GM19455 (cell line): ENCODE measurements around the gene MATN1.

Experiments used
- ATAC-seq: cut with Tn5 transposase; IDR thresholded peaks from one replicate; pipeline ENCODE4 v1.9.1; 2021; ENCODE audit not compliant: unreplicated experiment

Gene MATN1

GRCh38 chr1:30684881-30685795, 38.2 kb downstream of the MATN1 start:
- no peak for ATAC-seq

GRCh38 chr1:30684259-30684658, 39.1 kb downstream of the MATN1 start:
- no peak for ATAC-seq

- no peak for ATAC-seq
Observed at GRCh38 chr1:30683699-30684098, 39.7 kb downstream of the MATN1 start.

GRCh38 chr1:30682396-30683275, 40.7 kb downstream of the MATN1 start:
- no peak for ATAC-seq

DNA sequence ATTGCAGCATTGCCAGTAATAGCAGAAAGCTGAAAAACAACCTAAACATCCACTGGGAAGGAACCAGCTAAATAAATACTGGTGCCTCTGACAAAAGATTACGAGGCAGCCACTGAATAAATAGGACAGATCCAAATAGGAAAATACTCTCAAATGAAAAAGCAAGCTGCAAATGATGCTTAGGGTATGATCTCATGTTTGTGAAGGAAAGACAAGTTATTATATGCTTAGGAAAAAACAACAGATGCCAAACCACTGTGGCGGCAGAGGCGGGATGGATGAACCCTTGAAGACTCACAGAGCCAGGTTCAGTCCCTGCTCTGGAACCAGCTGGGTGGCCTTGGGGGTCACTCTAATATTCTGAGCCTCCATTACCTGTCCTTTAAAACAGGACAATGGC, 41.6 kb downstream of the MATN1 start:
- ATAC-seq, result no peak

- no peak for ATAC-seq
Observed at GRCh38 chr1:30680879-30681278, 42.5 kb downstream of the MATN1 start.

DNA sequence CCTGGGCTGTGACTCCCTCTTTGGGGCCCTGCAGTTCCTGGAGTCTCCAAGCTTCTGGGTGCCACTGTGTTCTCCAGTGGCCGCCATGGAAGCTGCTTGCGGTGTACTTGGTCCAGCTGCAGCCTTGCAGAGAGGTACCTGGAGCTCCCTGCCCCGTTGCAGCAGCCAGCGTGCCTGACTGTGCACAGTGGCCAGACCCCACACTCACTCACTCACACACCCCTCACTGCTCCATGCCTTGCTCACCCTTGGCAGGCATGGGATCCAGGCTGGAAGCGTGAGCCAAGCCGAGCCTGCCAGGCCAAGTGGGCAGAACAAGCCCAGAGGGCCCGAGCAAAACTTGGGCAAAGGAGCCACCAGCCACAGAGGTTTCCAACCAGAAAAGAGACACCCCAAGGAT, 43.0 kb downstream of the MATN1 start:
- no peak for ATAC-seq

DNA sequence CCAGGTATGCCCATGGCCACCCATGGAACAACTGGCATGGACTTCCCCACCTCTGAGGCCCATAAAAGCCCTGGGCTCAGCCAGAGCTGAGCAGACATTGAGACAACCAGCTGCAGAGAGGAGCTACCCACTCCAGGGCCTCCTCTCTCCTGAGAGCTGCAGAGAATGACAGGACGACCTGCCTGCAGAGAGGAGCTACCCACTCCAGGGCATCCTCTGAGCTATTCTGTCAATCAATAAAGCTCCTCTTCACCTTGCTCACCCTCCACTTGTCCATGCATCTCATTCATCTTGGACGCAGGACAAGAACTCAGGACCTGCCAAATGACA, 43.4 kb downstream of the MATN1 start:
- no peak for ATAC-seq

DNA sequence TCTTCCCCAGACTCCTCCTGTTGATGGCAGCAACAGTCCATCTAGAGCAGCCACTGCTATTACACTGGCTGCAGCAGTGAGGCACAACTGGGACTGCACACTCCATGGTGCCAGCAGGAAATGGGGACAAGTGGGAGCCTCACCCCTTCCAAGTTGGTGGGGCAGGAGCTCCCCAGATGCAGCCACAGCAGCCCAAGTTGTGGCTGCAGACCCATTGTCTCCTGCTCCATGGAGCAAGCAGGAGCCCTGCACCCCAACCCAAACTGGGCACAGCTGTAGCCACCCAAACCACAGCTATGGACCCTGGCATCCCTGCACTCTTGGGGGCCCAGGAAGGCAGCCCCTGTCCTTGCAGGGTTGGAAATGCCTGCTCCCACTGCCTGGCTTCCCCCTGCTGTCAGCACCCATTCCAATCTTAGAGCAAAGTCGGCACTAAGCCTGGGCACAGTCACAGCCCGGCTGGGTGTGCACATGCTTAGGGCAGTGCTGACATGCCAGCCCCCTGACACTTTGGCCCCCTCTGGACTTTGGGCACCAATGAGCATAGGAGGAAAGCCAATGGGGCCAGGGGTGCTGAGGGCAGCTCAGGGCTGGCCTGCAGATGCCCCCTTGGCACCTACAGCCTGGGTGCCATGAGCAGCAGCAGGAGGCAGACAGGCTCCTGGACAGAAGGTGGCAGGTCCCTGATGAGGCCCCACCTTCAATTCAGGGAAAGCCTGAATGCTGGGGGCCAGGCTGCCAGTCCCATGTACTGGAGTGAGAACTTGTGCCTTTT, 44.0 kb downstream of the MATN1 start:
- ATAC-seq, result no peak

DNA sequence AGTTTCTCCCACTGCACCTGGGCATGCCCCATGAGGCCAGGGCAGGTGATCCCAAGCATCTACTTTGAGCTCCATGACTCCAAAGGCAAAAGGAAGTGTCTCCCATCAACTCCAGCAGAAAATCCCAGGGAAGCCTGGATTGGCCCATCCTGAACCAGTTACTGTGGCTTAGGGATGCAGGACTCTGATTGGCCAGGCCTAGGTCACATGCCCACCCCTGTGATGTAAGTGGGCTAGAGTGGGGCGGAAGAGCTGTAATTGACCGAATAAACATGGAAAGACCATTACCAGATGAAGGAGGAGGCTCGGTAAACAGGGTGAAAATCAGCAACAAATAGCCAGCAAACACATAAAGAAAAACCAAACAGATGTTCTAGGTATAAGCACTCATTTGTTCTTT, 45.2 kb downstream of the MATN1 start:
- no peak for ATAC-seq

DNA sequence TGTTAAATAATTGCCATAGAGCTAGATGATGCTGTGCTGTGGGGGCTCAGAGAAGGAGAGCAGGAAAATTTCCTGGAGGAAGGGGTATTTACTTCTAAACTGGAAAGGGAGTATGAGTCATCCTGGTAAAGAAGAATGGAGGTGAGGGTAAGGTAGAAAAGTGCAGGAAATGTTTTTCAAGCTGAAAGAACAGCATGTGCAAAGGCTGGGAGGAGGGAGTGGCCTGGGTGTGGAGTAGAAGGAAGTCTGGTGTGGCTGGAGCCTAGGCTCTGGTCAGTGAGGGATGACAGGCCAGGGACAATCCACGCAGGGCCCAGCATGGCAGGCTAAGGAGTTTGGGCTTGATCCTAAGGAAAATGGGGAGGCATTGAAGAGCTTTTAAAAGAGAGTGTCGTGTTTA, 45.9 kb downstream of the MATN1 start:
- ATAC-seq, result no peak

DNA sequence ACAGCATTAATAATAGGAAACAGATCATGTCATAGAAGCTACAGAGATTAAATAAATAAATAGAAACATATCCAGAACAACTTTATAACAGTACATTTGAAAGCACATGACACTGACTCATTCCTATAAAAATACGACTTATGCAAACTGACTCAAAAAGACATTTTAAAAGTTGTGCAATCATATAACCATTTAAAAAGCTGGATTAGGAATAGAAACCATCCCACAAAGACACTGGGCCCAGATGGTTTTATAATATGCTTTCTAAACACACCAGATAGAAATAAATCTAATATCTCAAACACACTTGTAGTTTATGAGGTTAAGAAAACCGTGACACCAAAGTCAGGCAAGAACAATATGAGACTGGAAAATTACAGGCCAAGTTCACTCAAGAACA, 47.6 kb downstream of the MATN1 start:
- ATAC-seq, result no peak

DNA sequence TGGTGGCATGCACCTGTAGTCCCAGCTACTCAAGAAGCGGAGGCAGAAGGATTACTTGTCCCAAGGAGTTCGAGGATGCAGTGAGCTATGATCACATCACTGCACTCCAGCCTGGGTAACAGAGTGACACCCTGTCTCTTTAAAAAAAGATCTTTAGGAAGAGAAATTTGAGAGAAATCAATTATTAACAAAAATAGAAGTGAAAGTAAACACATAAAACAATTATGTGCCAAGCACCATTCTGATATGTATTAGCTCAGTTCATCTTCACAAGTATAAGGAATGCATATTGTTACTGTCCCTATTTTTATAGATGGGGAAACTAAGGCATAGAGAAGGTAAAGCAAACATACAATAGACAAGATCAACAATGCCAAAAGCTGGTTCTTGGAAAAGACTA, 48.1 kb downstream of the MATN1 start:
- no peak for ATAC-seq

- ATAC-seq, result no peak
Observed at GRCh38 chr1:30673395-30673794, 50.0 kb downstream of the MATN1 start.

DNA sequence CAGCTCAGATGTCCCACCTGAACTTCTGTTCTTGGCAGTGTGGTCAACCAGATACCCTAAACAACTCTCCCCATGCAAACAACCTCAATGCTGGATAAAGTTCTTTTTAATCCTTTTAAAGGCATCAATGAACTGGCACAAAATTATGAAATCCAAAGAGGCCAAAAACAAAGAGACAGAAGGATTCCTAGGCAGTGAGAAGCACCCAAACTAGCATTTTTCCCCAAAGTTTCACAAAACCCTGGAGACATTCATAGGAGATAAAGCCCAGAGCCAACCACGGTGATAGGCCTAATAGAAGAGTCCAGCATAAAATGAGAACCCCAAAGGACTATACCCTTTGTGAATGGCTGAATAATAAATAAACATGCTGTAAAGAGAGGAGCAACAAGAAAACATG, 50.7 kb downstream of the MATN1 start:
- no peak for ATAC-seq

GRCh38 chr1:30670240-30671060, 52.9 kb downstream of the MATN1 start:
- no peak for ATAC-seq

GRCh38 chr1:30668546-30669327, 54.6 kb downstream of the MATN1 start:
- ATAC-seq, result no peak

- no peak for ATAC-seq
Observed at GRCh38 chr1:30668024-30668423, 55.4 kb downstream of the MATN1 start.

GRCh38 chr1:30666756-30667273, 56.6 kb downstream of the MATN1 start:
- no peak for ATAC-seq
